Spinal cord (tissue), 10 donors: ENCODE measurements around the gene NPW. TPM values are rescaled to one million over a fixed set of nuclear protein-coding genes. Genes with fewer than 3 reads are reported as not detected.

Source experiments
- DNase-seq, 6 donors: peaks; one replicate each; pipeline versions ENCODE4 v3.0.0 to v3.0.0-alpha.2; 2013 to 2015; ENCODE audit warnings: low spot score in 6 of 6, low read depth in 4 of 6
- H3K27ac ChIP-seq: one replicate; pipeline ENCODE4 v1.5.1; 2013; ENCODE audit warnings: low read depth, low read length, control low read depth
- H3K27me3 ChIP-seq: one replicate; pipeline ENCODE4 v1.6.1; 2013; ENCODE audit warnings: low read length; ENCODE audit not compliant: control insufficient read depth, insufficient read depth
- H3K36me3 ChIP-seq: one replicate; pipeline ENCODE4 v1.6.1; 2013; ENCODE audit warnings: low read length; ENCODE audit not compliant: control insufficient read depth, insufficient read depth
- H3K4me1 ChIP-seq: one replicate; pipeline ENCODE4 v1.6.1; 2013; ENCODE audit warnings: low read length; ENCODE audit not compliant: control insufficient read depth, insufficient read depth
- H3K4me3 ChIP-seq: one replicate; pipeline ENCODE4 v1.5.1; 2013; ENCODE audit warnings: low read depth, low read length, control low read depth
- H3K9me3 ChIP-seq: one replicate; pipeline ENCODE4 v1.6.1; 2013; ENCODE audit warnings: low read length; ENCODE audit not compliant: control insufficient read depth, insufficient read depth
- WGBS: methylation state at CpG from one replicate; pipeline ENCODE4 v1.1.5; 2013; ENCODE audit warnings: missing lambda C conversion rate; ENCODE audit not compliant: insufficient coverage; 5-methylcytosine and 5-hydroxymethylcytosine counted together
- polyA plus RNA-seq, 2 donors: library from polyadenylated mRNA; unstranded; fragments of 120-200 nt; gene quantifications; one replicate each; pipeline ENCODE4 v1.2.1, GENCODE V29; 2013; ENCODE audit not compliant: insufficient read length in 2 of 2
- total RNA-seq, 2 donors: library from RNA; depleted of rRNA in 1 of 2; stranded (reverse); fragments of 120-200 nt in 1 of 2; fragments of >200 nt in 1 of 2; gene quantifications; one replicate each; pipeline versions ENCODE4 v1.2.3 to v1.2.4, GENCODE V29; 2013 to 2014
- donor health status: healthy.

Gene NPW
- total and polyA plus RNA-seq, 4 donors, result 0.20 to 4.9 (median 1.4) TPM

DNA sequence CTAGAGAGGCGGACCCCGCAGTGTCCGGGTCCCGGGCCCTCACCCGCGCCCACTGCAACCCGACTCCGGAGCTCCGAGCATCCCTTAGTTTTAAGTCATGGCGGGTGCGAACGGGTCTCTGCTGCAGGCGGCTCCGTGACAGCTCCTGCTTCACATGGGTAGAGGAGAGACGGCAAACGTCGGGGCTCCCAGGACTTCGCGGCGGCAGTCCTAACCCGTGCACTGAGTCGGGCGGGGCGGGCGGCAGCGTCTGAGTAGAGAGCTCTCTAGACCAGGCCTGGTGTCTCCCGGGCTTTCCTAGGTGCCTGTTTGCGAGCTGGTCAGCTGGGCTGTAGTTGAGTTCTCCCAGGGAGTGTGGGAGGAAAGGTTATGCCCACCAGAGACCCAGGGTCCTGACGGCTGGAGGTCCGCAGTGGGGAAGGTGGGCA lies 28.5 kb downstream of the NPW start:
- Histone ChIP-seq H3K27me3 (no peaks in the 10 kb centered on the region), H3K4me3 (peak overlapping the region; percentile 75), H3K4me1 (peaks cover 37% of the 10 kb centered on the region), H3K9me3 (no peaks in the 10 kb centered on the region), H3K36me3 (peaks cover 64% of the 10 kb centered on the region), H3K27ac (no peak overlapping the region)
- no peak for DNase-seq
- WGBS, result under 1% methylated on average over 30 of the region's 30 CpGs

DNA sequence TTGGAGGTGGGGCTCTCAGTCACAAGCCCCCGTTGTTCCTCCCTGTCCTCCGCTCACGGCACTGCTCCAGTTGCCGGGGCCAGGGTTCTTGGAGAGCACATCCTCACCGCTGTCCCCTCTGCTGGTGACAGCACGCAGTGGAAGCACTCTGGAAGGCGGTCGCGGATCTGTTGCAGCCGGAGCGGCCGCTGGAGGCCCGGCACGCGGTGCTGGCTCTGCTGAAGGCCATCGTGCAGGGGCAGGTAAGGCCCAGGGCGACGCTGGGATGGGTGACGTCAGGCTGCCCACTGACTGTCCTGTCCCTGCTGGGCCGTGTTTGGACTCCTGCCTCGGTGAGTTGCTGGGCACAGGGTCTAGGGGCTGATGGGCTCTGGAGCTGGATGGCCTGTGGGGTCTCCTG lies 33.6 kb downstream of the NPW start:
- Histone ChIP-seq H3K27ac (no peak overlapping the region), H3K27me3 (no peaks in the 10 kb centered on the region), H3K4me3 (no peak overlapping the region), H3K9me3 (no peaks in the 10 kb centered on the region), H3K36me3 (peaks cover 84% of the 10 kb centered on the region), H3K4me1 (peaks cover 13% of the 10 kb centered on the region)
- 95% methylated on average over 21 of the region's 21 CpGs for WGBS
- DNase-seq, result no peak

DNA sequence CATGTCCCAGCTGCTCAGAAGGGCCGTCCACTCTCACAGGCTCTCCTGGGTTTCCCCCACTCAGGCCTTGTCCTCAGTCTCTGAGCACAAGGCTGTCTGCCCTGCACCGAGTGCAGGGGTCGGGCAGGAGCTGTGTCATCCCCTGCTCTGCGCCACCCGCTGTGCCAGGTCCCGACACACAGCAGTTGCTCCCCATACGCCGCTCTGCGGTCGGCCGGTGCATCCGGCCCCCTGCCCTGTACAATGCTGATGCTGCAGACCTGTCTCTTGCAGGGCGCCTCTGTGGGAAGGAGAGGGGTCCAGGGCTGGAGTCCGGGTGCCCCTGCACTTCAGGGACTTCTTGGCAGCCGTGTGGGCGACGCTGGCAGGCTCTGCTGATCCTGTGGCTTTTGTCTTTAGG lies 34.3 kb downstream of the NPW start:
- WGBS, result 93% methylated on average over 17 of the region's 17 CpGs
- no peak for DNase-seq
- Histone ChIP-seq H3K27ac (no peak overlapping the region), H3K9me3 (no peaks in the 10 kb centered on the region), H3K4me1 (peaks cover 6% of the 10 kb centered on the region), H3K36me3 (peaks cover 90% of the 10 kb centered on the region), H3K27me3 (no peaks in the 10 kb centered on the region), H3K4me3 (no peak overlapping the region)

DNA sequence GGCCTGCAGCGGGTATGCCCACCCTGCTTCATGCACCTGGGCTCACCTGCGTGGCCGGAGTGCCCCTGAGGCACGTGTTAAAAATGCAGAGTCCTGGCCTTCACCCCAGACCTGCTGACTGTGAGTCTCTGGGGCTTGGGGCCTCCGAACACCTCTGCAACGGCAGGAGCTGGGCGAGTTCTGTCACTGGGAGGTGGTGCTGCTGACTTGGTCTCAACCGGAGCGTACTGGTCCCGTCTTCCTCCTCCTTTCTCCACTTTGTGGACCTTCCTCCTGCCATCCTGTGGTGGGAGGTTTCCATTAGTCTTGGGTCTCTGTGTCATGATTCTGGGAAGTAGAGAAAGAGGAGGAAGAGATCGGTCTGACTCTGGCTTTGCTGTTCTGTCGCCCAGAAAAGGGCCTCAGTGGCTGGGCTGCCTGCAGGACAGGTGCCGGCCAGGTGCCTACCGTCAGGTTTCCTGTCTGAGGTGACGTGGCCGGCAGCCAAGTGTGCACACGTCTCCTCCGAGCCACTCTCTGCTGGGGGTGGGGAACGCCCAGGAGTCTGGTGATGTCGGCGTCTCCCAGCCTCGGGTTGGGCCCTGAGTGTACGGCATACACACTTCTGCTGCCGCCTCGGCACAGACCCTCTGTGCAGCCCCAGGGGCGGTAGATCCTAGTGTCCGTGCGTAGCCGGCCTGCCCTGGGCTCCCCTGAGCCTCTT lies 35.1 kb downstream of the NPW start:
- WGBS, result 94% methylated on average over 26 of the region's 29 CpGs
- H3K27me3 ChIP-seq, result no peaks in the 10 kb centered on the region
- H3K27ac ChIP-seq, result no peak overlapping the region
- H3K36me3 ChIP-seq, result peaks cover 95% of the 10 kb centered on the region
- peaks cover 4% of the 10 kb centered on the region for H3K4me1 ChIP-seq
- no peaks in the 10 kb centered on the region for H3K9me3 ChIP-seq
- no peak overlapping the region for H3K4me3 ChIP-seq
- DNase-seq, result no peak

DNA sequence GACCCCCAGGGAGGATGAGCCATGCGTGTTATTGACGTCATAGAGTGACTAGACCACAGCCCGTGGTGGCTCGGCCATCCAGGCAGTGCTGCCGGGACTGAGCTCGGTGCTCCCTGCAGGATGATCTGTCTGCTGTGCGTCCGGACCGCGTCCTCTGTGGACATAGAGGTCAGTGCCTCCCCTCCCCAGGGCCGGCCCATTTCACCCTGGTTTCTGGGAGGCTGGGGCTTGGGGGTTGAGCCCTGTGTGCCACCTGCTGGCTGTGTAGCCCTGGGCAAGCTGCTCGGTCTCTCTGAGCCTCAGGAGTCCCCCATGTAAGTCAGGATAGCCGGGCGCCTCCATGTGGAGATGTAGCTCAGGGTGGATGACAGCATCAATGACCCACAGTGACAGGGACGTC lies 36.5 kb downstream of the NPW start:
- Histone ChIP-seq H3K36me3 (peaks cover 96% of the 10 kb centered on the region), H3K27ac (no peak overlapping the region), H3K9me3 (no peaks in the 10 kb centered on the region), H3K27me3 (no peaks in the 10 kb centered on the region), H3K4me3 (no peak overlapping the region), H3K4me1 (peaks cover 4% of the 10 kb centered on the region)
- WGBS, result 80% methylated on average over 15 of the region's 15 CpGs
- no peak for DNase-seq

DNA sequence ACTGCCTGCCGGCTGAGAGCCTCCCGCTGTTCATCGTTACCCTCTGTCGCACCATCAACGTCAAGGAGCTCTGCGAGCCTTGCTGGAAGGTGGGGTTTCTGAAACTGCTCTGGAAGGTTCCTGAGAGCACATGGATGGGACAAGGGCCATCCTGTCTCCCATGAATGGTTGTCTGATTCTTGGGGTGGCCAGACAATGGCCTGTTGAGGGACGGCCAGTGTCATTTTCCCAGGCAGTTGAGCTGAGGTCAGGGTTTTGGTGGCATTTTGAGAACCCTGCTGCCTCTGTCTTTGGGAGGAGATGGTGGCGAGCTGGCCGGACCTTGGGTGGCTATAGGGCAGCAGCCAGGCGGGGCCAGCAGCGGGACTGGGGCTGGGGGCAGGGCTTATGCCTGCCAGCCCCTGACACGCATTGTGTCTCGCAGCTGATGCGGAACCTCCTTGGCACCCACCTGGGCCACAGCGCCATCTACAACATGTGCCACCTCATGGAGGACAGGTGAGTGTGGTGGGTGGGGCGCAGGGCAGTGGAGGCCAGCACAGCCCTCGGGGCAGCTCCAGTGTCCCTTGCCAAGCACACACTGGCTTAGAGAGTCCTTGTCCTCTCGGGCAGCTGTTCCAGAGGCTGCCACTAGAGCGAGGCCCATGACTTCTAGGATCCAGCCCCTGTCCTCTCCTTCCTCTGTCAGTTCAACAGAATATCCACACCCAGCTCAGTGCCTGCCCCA lies 37.3 kb downstream of the NPW start:
- 80% methylated on average over 17 of the region's 19 CpGs for WGBS
- DNase-seq, result no peak
- H3K9me3 ChIP-seq, result no peaks in the 10 kb centered on the region
- peaks cover 96% of the 10 kb centered on the region for H3K36me3 ChIP-seq
- no peak overlapping the region for H3K27ac ChIP-seq
- H3K4me1 ChIP-seq, result peaks cover 4% of the 10 kb centered on the region
- no peak overlapping the region for H3K4me3 ChIP-seq
- no peaks in the 10 kb centered on the region for H3K27me3 ChIP-seq

DNA sequence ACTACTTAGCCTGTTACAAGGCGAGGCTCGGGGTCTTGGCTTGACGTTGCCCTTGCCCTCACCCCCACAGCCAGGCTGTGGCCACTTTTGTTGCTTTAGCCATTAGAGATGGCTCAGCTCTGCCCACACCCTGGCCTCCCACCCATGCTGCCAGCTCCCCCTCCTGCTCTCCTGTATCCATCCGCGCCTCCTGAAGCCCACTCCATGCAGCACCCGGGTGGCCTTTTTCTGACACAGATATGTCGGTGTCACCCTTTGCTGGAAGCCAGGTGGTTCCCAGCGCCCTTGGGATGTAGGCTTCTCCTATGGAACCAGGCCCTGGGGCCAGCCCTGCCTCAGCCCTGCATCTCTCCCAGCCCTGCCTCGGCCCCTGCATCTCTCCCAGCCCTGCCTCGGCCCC lies 37.9 kb downstream of the NPW start:
- H3K4me3 ChIP-seq, result no peak overlapping the region
- H3K36me3 ChIP-seq, result peaks cover 96% of the 10 kb centered on the region
- DNase-seq, result no peak
- no peak overlapping the region for H3K27ac ChIP-seq
- no peaks in the 10 kb centered on the region for H3K9me3 ChIP-seq
- H3K4me1 ChIP-seq, result peaks cover 4% of the 10 kb centered on the region
- WGBS, result 97% methylated on average over 8 of the region's 10 CpGs
- H3K27me3 ChIP-seq, result no peaks in the 10 kb centered on the region

DNA sequence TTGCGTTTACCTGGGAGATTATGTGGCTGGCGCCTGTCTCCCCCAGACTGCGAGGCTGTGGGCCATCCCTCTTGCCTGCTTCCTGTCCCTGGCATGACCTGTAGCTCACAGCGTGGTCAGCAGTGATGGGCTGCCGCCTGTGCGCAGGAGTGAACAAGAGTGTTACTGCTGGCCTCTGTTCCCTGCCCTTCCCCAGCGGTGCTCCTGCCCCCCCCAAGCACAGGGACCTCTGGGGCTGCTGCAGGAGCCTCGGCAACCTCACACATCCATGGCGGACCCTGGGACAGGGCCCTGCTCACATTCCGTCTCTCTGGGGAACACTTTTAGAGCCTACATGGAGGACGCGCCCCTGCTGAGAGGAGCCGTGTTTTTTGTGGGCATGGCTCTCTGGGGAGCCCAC lies 38.8 kb downstream of the NPW start:
- Histone ChIP-seq H3K4me3 (no peak overlapping the region), H3K27me3 (no peaks in the 10 kb centered on the region), H3K27ac (no peak overlapping the region), H3K4me1 (peaks cover 4% of the 10 kb centered on the region), H3K9me3 (no peaks in the 10 kb centered on the region), H3K36me3 (peaks cover 96% of the 10 kb centered on the region)
- no peak for DNase-seq
- WGBS, result 80% methylated on average over 12 of the region's 13 CpGs

DNA sequence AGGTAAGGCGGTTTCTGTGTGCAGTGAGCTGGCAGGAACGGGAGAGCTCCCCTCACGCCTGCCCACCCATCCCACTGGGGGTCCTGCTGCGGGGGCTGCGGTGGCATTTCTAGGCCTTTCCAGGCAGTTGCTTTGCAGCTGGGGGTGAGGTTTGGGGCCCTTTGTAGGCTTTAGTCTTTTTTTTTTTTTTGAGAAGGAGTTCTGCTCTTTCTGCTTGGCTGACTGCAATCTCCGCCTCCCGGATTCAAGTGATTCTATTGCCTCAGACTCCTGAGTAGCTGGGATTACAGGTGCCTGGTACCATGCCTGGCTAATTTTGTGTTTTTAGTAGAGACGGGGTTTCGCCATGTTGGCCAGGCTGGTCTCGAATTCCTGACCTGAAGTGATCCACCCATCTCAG lies 39.3 kb downstream of the NPW start:
- H3K27me3 ChIP-seq, result no peaks in the 10 kb centered on the region
- H3K4me1 ChIP-seq, result peaks cover 4% of the 10 kb centered on the region
- WGBS, result no CpG with 5 or more reads among the region's 10 CpGs
- H3K4me3 ChIP-seq, result no peak overlapping the region
- H3K27ac ChIP-seq, result no peak overlapping the region
- DNase-seq, result no peak
- H3K9me3 ChIP-seq, result no peaks in the 10 kb centered on the region
- H3K36me3 ChIP-seq, result peaks cover 96% of the 10 kb centered on the region

DNA sequence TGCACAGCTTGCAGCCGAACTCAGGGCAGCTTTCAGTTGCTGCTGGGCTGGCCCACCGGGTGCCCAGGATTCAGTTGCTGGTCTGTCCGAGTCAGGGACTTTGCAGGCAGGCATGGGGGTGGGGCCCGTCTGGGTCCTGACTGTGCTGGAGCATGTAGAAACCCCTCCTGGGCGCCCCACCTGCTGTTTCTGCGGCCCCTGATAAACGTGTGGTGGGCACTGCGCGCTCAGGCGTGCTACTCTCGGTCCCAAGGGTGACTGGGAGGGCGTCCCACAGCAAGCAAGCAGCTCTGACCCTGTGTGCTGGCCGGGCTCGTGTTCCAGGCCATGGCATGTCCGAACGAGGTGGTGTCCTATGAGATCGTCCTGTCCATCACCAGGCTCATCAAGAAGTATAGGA lies 40.8 kb downstream of the NPW start:
- no peak overlapping the region for H3K4me3 ChIP-seq
- H3K36me3 ChIP-seq, result peaks cover 93% of the 10 kb centered on the region
- no peak for DNase-seq
- peaks cover 4% of the 10 kb centered on the region for H3K4me1 ChIP-seq
- 85% methylated on average over 17 of the region's 17 CpGs for WGBS
- no peaks in the 10 kb centered on the region for H3K27me3 ChIP-seq
- H3K27ac ChIP-seq, result no peak overlapping the region
- no peaks in the 10 kb centered on the region for H3K9me3 ChIP-seq
